ENCODE measurements around the gene DGKZ. TPM values are rescaled to one million over a fixed set of nuclear protein-coding genes. Genes with fewer than 3 reads are reported as not detected.
"Not testable (repeated sequence)": the region's sequence is repeated elsewhere in the genome, so short reads cannot be mapped to it uniquely, and the experiment has no call there.

DGKZ gene
- total RNA-seq, 4 donors from 2014 or later = 13.5 to 55.3 (median 42.8) TPM

DNA sequence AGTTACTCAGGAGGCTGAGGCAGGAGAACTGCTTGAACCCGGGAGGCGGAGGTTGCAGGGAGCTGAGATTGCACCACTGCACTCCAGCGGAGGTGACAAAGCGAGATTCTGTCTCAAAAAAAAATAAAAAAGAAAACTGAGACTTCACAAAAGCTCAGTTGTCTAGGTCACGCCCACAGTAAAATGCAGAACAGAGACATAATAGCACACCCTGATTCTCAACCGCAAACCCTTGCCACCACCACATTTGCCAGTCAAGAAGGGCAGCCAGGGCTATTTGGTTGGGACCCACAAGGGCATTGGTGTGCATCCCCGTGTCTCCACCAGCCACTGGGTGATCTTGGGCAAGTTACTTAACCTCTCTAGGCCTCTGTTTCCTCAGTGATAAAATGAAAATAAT is 44.4 kb upstream of the DGKZ start:
- intact Hi-C loops (cut with DNase I; ENCODE audit: low total_unique reads) = no loop called here
- Histone ChIP-seq H3K27me3 (no peaks in the 10 kb centered on the region), H3K4me3 (no peak overlapping the region), H3K4me1 (no peaks in the 10 kb centered on the region), H3K36me3 (no peaks in the 10 kb centered on the region), H3K9me3 (no peaks in the 10 kb centered on the region), H3K27ac (no peak overlapping the region)
- no peak for DNase-seq
- no peak for TF ChIP-seq POLR2A (IDR thresholded peaks at IDR 0.05)
- TF ChIP-seq, protein P1, sequence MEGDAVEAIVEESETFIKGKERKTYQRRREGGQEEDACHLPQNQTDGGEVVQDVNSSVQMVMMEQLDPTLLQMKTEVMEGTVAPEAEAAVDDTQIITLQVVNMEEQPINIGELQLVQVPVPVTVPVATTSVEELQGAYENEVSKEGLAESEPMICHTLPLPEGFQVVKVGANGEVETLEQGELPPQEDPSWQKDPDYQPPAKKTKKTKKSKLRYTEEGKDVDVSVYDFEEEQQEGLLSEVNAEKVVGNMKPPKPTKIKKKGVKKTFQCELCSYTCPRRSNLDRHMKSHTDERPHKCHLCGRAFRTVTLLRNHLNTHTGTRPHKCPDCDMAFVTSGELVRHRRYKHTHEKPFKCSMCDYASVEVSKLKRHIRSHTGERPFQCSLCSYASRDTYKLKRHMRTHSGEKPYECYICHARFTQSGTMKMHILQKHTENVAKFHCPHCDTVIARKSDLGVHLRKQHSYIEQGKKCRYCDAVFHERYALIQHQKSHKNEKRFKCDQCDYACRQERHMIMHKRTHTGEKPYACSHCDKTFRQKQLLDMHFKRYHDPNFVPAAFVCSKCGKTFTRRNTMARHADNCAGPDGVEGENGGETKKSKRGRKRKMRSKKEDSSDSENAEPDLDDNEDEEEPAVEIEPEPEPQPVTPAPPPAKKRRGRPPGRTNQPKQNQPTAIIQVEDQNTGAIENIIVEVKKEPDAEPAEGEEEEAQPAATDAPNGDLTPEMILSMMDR (IDR thresholded peaks at IDR 0.05) = no peak

DNA sequence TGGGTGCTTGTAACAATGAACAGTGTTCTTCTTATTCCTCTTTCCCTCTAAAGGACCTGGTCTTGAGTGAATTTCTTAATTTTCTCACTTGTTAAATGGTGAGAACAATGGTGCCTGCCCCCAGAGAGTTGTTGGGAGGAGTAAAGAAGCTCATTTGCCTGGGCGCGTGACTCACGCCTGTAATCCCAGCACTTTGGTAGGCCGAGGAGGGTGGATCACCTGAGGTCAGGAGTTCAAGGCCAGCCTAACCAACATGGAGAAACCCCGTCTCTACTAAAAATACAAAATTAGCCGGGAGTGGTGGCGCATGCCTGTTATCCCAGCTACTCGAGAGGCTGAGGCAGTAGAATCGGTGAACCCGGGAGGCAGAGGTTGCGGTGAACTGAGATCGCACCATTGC is 43.2 kb upstream of the DGKZ start:
- H3K27ac ChIP-seq; H3K4me3 ChIP-seq; H3K4me1 ChIP-seq; intact Hi-C loops (cut with DNase I; ENCODE audit: low total_unique reads); H3K27me3 ChIP-seq; DNase-seq; H3K9me3 ChIP-seq; H3K36me3 ChIP-seq: not testable (repeated sequence)

DNA sequence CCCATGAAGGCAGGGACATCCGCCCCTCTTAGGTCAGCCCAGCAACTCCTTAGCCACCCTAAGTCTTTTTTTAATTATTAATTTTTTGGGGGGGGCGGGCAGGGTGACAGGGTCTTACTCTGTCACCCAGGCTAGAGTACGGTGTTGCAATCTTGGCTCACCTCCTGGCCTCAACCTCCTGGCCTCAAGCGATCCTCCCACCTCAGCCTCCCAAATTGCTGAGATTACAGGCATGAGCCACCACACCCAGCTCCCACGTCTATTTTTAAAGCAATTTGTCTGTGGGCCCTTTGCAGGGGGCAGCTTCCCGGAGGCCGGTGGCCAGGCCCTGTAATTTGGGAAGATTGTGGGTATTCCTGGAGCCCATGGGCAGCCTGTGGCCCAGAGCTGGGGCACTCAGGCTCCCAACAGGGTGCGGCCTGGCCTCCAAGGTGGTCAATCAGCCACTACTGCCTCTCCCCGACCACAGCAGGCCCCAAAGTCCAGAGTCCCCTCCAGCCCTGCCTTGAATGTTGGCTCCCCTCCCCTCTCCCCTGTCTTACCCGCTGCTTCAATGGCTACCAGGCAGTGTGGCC is 42.6 kb upstream of the DGKZ start:
- no peak overlapping the region for H3K27ac ChIP-seq
- no peaks in the 10 kb centered on the region for H3K36me3 ChIP-seq
- no peaks in the 10 kb centered on the region for H3K4me1 ChIP-seq
- TF ChIP-seq, protein P1 (IDR thresholded peaks at IDR 0.05) = no peak
- no peak for TF ChIP-seq POLR2A (IDR thresholded peaks at IDR 0.05)
- H3K4me3 ChIP-seq = no peak overlapping the region
- no peak for DNase-seq
- no peaks in the 10 kb centered on the region for H3K9me3 ChIP-seq
- H3K27me3 ChIP-seq = no peaks in the 10 kb centered on the region
- intact Hi-C loops (cut with DNase I; ENCODE audit: low total_unique reads) = no loop called here

DNA sequence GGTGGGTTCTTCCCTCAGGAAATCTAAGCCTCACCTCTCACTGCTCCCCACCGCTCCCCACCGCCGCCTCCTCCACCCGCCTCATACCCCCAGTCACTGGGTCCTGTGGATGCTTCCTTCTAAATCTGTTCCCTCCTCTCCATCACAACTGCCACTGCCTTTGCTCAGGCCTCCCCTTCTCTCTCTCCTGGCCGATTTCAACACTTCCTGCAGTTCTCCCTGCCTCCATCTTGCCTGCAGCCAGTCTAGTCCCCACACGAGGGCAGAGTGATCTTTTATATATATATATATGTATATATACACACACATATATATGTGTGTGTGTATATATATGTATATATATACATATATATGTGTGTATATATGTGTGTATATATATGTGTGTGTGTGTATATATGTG is 42.0 kb upstream of the DGKZ start:
- Histone ChIP-seq H3K4me3 (no peak overlapping the region), H3K4me1 (no peaks in the 10 kb centered on the region), H3K27ac (no peak overlapping the region), H3K27me3 (no peaks in the 10 kb centered on the region), H3K36me3 (no peaks in the 10 kb centered on the region), H3K9me3 (no peaks in the 10 kb centered on the region)
- TF ChIP-seq, protein P1 (IDR thresholded peaks at IDR 0.05) = no peak
- TF ChIP-seq POLR2A (IDR thresholded peaks at IDR 0.05) = no peak
- intact Hi-C loops (cut with DNase I; ENCODE audit: low total_unique reads) = no loop called here
- DNase-seq = no peak

DNA sequence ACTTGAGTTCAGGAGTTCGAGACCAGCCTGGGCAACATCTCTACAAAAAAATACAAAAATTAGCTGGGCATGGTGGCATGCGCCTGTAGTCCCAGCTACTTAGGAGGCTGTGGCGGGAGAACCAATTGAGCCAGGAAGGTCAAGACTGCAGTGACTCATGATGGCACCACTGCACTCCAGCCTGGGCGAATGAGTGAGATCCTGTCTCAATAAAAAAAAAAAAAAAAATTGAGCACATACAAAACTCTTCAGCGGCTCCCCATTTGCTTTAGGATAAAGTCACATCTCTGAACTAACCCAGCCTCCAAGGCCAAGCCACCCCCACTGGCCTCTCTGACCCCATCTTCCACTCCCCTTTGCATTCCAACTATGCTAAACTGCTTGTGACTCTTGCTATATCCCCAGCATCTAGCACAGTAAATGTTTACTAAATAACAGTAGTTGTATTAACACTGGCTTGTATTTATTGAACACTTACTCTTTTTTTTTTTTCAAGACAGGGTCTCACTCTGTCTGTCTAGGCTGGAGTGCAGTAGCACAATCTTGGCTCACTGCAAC is 40.9 kb upstream of the DGKZ start:
- H3K9me3 ChIP-seq = no peaks in the 10 kb centered on the region
- intact Hi-C loops (cut with DNase I; ENCODE audit: low total_unique reads) = no loop called here
- no peak overlapping the region for H3K27ac ChIP-seq
- H3K36me3 ChIP-seq = no peaks in the 10 kb centered on the region
- TF ChIP-seq, protein P1 (IDR thresholded peaks at IDR 0.05) = no peak
- no peak for TF ChIP-seq POLR2A (IDR thresholded peaks at IDR 0.05)
- H3K4me3 ChIP-seq = no peak overlapping the region
- no peaks in the 10 kb centered on the region for H3K27me3 ChIP-seq
- no peak for DNase-seq
- no peaks in the 10 kb centered on the region for H3K4me1 ChIP-seq

DNA sequence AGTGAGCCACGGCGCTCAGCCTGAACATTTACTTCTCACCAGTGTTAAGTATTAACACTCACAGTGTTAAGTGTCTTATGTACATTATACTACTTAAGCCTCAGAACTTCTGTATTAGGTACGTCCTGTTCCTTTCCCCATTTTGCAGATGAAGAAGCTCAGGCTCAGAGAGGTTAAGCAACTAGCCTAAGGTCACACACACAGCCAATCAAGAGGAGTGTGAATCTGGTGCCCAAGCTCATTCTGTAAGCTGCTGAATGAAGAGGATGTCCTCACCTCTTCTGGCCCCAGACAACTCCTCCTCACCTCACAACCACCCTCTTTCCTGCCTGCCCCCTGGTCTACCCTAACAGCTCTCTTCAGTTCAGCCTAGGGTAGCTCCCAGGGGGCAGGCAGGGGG is 39.9 kb upstream of the DGKZ start:
- Histone ChIP-seq H3K27me3 (no peaks in the 10 kb centered on the region), H3K4me3 (no peak overlapping the region), H3K36me3 (no peaks in the 10 kb centered on the region), H3K27ac (no peak overlapping the region), H3K4me1 (no peaks in the 10 kb centered on the region), H3K9me3 (no peaks in the 10 kb centered on the region)
- DNase-seq = no peak
- TF ChIP-seq, protein P1 (IDR thresholded peaks at IDR 0.05) = no peak
- TF ChIP-seq POLR2A (IDR thresholded peaks at IDR 0.05) = no peak
- intact Hi-C loops (cut with DNase I; ENCODE audit: low total_unique reads) = no loop called here
